Ishikawa (cell line): Measurements from ENCODE around the gene FGD6.

ENCODE experiments used
- CEBPB ChIP-seq: IDR thresholded peaks from 2 replicates; pipeline ENCODE4 v1.6.1; 2012
- CREB1 ChIP-seq: IDR thresholded peaks from 2 replicates; pipeline ENCODE4 v1.6.1; 2012; ENCODE audit warnings: low read depth
- EGR1 ChIP-seq: IDR thresholded peaks from 2 replicates; pipeline ENCODE4 v1.6.1; 2012
- EP300 ChIP-seq: IDR thresholded peaks from 2 replicates; pipeline ENCODE4 v1.6.1; 2012; ENCODE audit warnings: borderline replicate concordance
- FOXM1 ChIP-seq: IDR thresholded peaks from 2 replicates; pipeline ENCODE4 v1.6.1; 2012; ENCODE audit warnings: low read depth, borderline replicate concordance
- MAX ChIP-seq: IDR thresholded peaks from 2 replicates; pipeline ENCODE4 v1.6.1; 2012
- NFIC ChIP-seq: IDR thresholded peaks from 2 replicates; pipeline ENCODE4 v1.6.1; 2012
- RAD21 ChIP-seq: IDR thresholded peaks from 2 replicates; pipeline ENCODE4 v1.6.1; 2012; ENCODE audit warnings: low read depth
- REST ChIP-seq: IDR thresholded peaks from 2 replicates; pipeline ENCODE4 v1.6.1; 2012; ENCODE audit warnings: low read depth, mild to moderate bottlenecking
- TAF1 ChIP-seq: IDR thresholded peaks from 2 replicates; pipeline ENCODE4 v1.6.1; 2012; ENCODE audit warnings: low read depth, mild to moderate bottlenecking
- TCF12 ChIP-seq: IDR thresholded peaks from 2 replicates; pipeline ENCODE4 v1.6.1; 2012; ENCODE audit warnings: low read depth
- TEAD4 ChIP-seq: IDR thresholded peaks from 2 replicates; pipeline ENCODE4 v1.6.1; 2012
- USF1 ChIP-seq: IDR thresholded peaks from 2 replicates; pipeline ENCODE4 v1.6.1; 2012
- YY1 ChIP-seq: IDR thresholded peaks from 2 replicates; pipeline ENCODE4 v1.6.1; 2012; ENCODE audit warnings: low read depth
- ZBTB7A ChIP-seq: IDR thresholded peaks from 2 replicates; pipeline ENCODE4 v1.6.1; 2012; ENCODE audit warnings: low read depth

FGD6 gene

GRCh38 chr12:95142431-95143151 is 74.7 kb downstream of the FGD6 start:
- TF ChIP-seq ZBTB7A (no peak), TAF1 (no peak), USF1 (no peak), FOXM1 (no peak), CREB1 (no peak), REST (no peak), EP300 (no peak), MAX (no peak), RAD21 (no peak)

- TF ChIP-seq TEAD4, result no peak
- no peak for TF ChIP-seq TAF1
- no peak for TF ChIP-seq REST
- TF ChIP-seq EGR1, result no peak
- no peak for TF ChIP-seq CEBPB
- TF ChIP-seq TCF12, result no peak
- TF ChIP-seq CREB1, result no peak
Measured at GRCh38 chr12:95141310-95141709, 76.0 kb downstream of the FGD6 start.

- TF ChIP-seq TEAD4, result no peak
- no peak for TF ChIP-seq CREB1
- TF ChIP-seq TCF12, result no peak
- TF ChIP-seq YY1, result no peak
Measured at GRCh38 chr12:95136598-95136997, 80.7 kb downstream of the FGD6 start.

- no peak for TF ChIP-seq CEBPB
- TF ChIP-seq EP300, result no peak
- TF ChIP-seq FOXM1, result no peak
- no peak for TF ChIP-seq YY1
- no peak for TF ChIP-seq MAX
- TF ChIP-seq TCF12, result no peak
- TF ChIP-seq EGR1, result no peak
- no peak for TF ChIP-seq CREB1
Measured at GRCh38 chr12:95134085-95134484, 83.2 kb downstream of the FGD6 start.

- TF ChIP-seq EP300, result no peak
- no peak for TF ChIP-seq RAD21
- TF ChIP-seq MAX, result no peak
- TF ChIP-seq FOXM1, result no peak
- TF ChIP-seq USF1, result no peak
- no peak for TF ChIP-seq EGR1
- TF ChIP-seq CEBPB, result no peak
- TF ChIP-seq YY1, result no peak
- no peak for TF ChIP-seq TAF1
- no peak for TF ChIP-seq CREB1
- no peak for TF ChIP-seq TCF12
- TF ChIP-seq ZBTB7A, result no peak
- TF ChIP-seq NFIC, result no peak
- TF ChIP-seq REST, result no peak
- TF ChIP-seq TEAD4, result no peak
Measured at GRCh38 chr12:95131589-95132340, 85.5 kb downstream of the FGD6 start.
